PFSK-1 (cell line): ENCODE data around the gene DYRK1A.

ENCODE experiments used
- POLR2AphosphoS5 ChIP-seq: IDR thresholded peaks from 2 replicates; pipeline ENCODE4 v1.6.1; 2012; ENCODE audit warnings: low read depth, mild to moderate bottlenecking, control low read depth, low read length, moderate library complexity
- SIN3A ChIP-seq: IDR thresholded peaks from 2 replicates; pipeline ENCODE4 v1.6.1; 2012; ENCODE audit warnings: mild to moderate bottlenecking, low read length, moderate library complexity, borderline replicate concordance; ENCODE audit not compliant: insufficient read depth
- TAF1 ChIP-seq: IDR thresholded peaks from 2 replicates; pipeline ENCODE4 v1.6.1; 2012; ENCODE audit warnings: low read length, control low read depth, borderline replicate concordance; ENCODE audit not compliant: insufficient read depth
- TF ChIP-seq, protein P1 (sequence below), 2 experiments: IDR thresholded peaks; 2 replicates each; pipeline versions ENCODE4 v1.6.1 to v1.8.0; 2011 to 2012; ENCODE audit warnings: low read depth in 2 of 2, low read length in 2 of 2, control low read depth in 1 of 2, inconsistent platforms in 1 of 2, mild to moderate bottlenecking in 1 of 2, moderate library complexity in 1 of 2; ENCODE audit not compliant: insufficient read depth in 1 of 2

DNA sequence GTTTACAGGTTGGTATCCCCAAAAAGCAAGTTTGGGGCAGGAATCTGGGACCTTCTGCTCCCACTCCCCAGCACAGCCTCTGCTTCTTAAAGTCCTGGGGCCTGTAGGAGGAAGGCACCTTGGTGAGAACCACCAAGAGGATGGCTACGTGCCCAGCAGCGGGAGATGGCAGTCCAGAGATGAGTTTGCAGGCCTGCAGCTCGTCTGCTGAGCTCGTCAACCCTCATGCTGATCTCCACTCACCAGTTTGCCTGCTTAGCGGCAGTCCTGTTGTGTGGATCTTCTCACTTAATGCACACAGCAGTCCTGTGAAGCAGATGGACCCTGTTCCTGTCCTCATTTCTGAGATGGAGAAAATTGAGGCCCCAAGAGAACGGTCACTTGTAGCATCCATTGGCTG is 160.5 kb downstream of the DYRK1A start:
- no peak for TF ChIP-seq POLR2AphosphoS5
- TF ChIP-seq SIN3A = no peak
- TF ChIP-seq, protein P1, sequence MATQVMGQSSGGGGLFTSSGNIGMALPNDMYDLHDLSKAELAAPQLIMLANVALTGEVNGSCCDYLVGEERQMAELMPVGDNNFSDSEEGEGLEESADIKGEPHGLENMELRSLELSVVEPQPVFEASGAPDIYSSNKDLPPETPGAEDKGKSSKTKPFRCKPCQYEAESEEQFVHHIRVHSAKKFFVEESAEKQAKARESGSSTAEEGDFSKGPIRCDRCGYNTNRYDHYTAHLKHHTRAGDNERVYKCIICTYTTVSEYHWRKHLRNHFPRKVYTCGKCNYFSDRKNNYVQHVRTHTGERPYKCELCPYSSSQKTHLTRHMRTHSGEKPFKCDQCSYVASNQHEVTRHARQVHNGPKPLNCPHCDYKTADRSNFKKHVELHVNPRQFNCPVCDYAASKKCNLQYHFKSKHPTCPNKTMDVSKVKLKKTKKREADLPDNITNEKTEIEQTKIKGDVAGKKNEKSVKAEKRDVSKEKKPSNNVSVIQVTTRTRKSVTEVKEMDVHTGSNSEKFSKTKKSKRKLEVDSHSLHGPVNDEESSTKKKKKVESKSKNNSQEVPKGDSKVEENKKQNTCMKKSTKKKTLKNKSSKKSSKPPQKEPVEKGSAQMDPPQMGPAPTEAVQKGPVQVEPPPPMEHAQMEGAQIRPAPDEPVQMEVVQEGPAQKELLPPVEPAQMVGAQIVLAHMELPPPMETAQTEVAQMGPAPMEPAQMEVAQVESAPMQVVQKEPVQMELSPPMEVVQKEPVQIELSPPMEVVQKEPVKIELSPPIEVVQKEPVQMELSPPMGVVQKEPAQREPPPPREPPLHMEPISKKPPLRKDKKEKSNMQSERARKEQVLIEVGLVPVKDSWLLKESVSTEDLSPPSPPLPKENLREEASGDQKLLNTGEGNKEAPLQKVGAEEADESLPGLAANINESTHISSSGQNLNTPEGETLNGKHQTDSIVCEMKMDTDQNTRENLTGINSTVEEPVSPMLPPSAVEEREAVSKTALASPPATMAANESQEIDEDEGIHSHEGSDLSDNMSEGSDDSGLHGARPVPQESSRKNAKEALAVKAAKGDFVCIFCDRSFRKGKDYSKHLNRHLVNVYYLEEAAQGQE (IDR thresholded peaks at IDR 0.05; ENCODE audit: insufficient read depth in 1 of 2, low read depth in 2 of 2, low read length in 2 of 2) = no peak
- TF ChIP-seq TAF1 = no peak
